ENCODE measurements around the gene PIK3R1.

Gene PIK3R1

DNA sequence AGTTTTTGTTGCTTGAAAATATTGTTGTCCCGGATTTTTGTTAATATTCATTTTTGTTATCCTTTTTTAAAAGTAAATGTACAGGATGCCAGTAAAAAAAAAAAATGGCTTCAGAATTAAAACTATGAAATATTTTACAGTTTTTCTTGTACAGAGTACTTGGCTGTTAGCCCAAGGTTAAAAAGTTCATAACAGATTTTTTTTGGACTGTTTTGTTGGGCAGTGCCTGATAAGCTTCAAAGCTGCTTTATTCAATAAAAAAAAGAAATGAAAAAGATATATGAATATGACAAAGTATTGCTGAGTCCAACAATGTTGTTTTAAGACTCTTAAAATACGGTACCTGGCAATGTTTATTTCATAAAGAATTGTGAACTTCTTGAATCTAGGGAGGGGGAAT lies 82.9 kb downstream of the PIK3R1 start:
- DNase-seq (ENCODE audit: low read depth), result no peak

DNA sequence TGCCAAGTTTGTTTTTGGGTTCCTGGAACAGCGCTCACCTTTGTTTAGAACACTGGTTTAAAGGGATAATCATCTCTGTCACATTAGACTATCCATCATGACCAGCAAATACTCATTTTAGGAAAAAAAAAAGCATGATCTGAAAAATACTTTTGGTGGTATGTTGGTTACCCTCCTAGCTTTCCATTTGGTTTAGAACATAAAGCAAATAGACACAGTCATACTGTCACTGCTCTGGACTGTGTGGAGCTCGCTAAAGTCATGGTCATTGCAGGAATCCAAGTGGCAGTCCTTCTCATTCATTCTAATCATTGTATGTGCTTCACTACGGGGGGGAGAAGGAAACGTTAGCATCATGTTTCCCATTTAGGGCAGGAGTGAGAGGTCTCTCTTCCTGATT lies 83.5 kb downstream of the PIK3R1 start:
- no peak for DNase-seq (ENCODE audit: low read depth)

DNA sequence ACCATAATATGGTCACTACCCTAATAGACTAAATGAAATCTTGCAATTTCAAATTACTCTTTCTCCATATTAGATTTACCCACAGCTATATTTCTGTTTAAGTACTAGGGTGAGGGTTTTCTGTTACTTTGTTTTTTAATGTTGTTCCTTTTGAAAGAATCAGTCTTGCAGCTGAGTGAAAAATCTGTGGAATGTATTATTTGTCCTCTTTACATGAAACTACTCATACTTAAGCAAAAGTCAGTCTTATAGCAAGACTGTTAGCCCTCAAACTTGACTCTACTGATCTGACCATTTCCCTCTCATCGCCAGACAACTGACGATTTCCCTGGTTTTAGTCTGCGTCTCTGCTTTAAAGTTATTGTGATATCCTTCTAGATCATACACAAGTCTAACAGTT lies 84.0 kb downstream of the PIK3R1 start:
- DNase-seq (ENCODE audit: low read depth), result no peak

DNA sequence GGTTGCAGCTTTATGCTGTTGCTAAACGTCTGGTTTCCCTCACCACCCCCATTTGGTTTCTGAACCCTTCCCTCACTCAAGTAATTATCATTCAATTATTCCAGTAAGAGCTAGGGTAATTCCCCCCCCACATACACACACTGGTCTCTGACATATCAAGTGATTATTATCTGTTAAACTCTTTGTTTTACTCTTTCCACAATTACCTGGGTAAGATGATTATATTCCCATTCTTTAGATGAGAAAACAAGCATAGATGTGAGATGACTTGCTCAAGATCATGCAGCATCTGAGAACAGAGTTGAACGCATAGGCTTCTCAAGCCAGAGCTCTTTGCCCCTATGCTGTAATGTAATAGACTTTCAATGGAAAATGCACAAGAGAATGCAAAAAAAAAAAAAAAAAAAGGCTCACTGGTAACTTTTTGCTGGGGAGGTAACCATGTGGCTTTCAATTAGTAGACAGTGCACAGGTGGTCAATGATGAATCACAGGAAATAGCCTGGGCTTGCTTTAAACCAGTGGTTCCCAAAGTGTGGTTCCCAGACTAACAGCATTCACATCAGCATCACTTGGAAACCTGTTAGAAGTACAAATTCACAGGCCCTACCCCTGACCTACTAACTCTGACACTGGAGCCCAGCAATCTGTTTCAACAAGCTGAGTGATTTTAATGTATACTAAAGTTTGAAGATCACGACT lies 87.6 kb downstream of the PIK3R1 start:
- no peak for DNase-seq (ENCODE audit: low read depth)

DNA sequence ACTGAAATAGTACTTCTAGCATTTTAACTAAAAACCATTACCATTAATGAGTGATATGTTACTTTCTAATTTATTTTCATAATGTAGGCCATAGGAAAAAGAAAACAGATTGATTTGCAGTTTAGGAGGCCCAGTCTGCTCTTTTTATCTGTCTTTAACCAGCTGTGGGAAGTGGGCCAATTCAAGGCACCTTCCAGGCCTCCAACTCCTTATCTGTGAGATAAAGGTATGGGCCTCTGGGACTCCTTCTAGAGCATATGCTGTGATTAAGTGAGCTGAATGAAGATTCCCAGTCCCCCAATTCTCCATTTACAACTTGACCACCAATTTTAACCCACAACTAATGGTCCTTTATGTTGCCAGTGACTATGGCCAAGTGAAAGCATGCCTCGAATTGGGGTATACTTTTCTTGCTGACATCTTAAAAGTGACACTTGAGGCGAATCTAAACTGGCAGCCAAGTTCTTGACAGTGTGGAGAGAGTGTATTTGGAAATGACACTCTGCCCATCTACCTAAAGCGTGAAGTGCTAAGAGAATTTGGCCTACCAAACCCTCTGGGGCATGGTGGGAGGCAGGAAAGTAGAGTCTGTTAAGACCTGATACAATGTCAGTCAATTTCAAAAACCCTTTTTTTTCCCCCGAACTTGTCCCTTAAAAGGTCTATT lies 88.3 kb downstream of the PIK3R1 start:
- no peak for DNase-seq (ENCODE audit: low read depth)

DNA sequence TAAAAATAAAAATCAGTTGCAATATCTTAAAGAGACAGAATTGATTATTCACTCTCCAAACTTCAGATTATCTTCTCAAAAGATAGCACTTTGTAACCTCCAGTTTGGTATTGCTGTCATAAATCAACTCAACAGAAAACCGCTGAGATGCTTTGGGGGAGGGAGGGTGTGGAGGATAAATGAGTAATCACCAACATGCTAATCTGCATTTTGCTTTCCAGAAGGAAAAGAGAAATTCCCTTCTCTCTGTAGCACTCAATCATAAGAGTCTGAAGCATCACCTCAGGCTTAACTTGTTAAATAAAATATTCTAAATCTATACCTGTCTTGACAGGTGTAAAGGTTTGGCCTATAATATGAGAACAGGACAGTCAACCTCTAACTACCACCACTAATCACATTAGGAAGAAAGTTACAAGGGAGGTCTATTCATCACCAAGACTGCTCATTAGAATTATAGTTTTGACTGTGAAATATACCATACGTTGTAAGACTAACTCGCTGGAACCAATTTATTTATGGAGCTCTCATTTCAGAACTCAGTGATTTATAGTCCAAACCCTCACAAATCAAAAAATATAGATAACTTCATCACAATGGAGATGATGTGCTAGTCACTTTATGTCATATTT lies 89.0 kb downstream of the PIK3R1 start:
- no peak for DNase-seq (ENCODE audit: low read depth)

DNA sequence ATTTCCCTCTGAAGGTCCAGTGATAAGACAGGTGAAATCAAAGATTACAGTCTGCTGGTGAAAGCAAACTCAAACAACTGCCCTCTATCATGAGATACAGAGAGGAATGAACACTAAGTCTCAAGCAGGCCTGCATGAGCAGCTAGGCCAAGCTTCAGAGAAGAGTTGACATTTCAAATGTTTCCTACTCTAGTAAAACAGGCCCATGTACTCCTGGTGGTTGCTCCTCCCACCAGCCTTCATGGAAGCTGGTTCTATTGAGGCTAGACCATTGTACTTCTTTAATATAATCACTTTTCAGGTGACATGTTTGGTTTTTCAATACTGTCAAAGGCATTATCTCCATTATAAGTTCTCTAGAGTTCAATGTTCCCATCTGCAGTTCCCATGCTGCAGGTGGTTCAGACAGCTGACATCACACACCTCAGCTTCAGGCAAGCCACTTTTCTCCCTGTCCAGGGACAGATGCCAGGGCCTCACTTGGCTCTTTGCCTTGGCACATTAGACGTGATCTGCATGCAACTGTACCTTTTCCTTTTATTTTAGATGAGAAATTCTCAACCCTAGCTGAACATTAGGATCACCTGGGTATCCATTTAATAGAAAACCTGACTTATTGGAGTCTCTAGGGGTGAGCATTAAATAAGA lies 89.8 kb downstream of the PIK3R1 start:
- no peak for DNase-seq (ENCODE audit: low read depth)

DNA sequence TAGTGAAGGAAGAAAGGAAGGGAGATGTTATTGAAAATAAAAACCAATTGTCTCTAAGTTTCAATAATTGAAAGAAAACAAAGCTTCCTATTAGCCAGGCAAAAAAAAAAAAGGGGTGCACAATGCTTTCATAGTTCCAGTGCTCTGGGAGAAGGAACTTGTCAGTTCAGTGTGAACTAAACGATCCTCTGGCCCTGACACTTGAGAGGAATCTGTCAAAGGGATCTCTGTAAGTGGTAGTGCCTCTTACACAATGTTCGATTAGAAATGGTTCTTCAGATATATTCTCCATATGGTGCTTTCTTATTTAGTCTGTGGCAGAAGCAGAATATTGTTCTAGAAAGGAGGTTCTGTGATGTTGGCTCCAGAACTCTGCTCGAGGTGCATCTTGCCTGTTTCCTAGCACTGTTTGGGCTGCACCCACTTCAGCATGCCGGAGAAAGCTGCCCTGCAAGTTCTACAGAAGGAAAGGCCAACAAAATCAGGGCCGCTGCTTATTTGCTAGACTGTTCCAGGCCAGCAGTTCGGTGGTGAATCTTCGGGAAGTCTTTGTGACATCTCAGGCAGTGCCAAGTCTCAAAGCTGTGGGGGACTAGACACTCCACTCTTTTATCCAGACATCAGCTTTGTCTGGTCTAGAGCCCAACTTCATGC lies 90.9 kb downstream of the PIK3R1 start:
- DNase-seq (ENCODE audit: low read depth), result no peak

DNA sequence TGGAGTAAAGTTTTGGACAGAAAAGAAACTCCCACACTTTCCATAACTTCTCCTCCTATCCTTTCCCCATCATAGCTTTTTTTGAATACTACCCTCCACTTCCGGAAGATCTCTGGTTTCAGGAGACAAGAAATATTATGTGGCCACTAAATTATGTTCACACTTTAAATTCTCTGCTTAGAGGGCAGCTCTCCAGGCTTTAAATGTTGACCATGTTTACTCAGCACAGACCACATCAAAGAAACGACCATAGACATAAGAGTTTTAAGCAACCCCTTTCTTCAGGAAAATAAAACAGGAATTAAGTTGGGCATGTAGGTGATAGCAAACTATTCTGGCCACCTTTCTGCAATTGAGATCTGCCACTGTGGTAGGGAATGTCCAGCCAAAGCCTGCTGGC lies 97.8 kb downstream of the PIK3R1 start:
- DNase-seq (ENCODE audit: low read depth), result no peak

DNA sequence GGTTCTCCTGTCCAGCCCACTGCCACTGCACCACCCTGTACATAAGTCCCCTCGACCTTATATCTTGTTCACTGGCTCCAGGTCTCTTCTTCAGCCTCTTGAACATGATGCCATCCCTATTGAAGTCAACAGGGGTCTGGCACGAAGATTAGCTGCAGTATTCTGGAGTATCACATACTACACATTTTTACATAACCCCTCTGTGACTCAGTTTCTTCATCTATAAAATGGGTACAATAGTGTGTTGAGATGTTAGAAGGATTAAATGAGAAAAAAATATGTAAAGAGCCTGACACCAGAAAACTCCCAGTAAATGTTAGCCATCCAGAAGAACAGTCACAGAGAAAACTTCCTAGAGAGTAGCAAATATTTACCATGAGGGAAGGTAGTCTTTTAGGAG lies 98.9 kb downstream of the PIK3R1 start:
- DNase-seq (ENCODE audit: low read depth), result no peak

DNA sequence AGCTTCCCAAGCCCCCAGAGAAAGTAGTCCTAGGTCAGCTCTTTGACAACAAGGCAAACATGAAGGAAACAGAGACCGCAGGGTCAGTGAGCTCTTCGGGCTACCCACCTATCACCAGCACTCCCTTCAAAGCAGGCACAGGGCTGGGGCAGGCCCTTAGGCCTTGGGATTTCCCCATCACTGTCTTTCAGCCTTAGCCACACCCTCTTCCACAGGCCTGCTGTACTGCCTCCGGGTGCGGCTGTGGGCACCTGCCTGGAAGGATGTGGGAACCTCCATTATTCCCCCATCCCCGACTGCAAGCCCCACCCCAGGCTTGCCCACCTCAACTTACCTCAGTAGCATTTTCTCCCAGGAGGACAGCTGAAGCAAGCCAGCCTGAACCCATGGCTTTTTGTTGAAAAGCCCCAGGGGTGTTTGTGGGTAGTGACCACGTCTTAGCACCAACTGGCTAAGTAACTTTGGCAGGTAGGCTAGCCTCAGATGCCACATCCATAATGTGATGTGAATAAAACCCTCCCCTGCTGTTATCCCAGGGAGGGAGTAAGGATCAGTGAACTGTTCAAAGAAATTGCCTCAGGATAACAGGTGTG lies 100.2 kb downstream of the PIK3R1 start:
- DNase-seq (ENCODE audit: low read depth), result no peak

DNA sequence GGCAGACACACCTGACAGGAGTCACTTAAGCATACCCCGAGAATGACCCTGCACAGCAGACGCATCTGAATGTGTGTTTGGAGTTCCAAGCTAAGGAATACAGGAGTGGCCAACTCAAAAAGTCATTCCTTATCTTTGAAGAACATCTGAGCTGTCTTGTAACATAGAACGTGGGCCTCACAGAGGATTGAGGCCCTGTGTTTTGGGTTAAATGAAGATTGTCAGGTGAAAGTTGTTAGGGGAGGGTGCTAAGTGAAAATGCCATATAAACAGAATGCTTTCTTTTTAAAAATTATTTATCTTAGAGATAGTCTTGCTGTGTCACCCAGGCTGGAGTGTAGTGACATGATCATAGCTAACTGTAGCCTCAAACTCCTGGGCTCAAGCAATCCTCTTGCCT lies 100.9 kb downstream of the PIK3R1 start:
- DNase-seq (ENCODE audit: low read depth), result no peak

DNA sequence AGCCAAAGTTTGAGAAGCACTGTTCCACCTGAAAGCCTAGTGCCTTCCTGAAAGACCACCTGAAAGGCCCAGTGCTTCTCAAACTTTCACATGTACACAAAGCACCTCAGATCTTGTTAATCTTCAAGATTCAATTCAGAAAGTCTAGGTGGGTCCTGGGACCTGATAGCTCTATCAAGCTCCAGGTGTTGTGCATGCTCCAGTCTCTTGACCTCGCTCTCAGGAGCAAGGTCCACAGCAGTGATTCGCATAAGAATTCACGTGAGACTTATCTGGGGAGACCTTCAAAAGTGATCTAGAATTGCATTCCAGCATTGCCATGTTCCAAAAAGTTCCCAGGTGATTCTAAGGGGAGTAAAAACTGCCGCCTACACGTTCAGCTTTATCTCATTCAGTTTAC lies 102.1 kb downstream of the PIK3R1 start:
- DNase-seq (ENCODE audit: low read depth), result no peak

DNA sequence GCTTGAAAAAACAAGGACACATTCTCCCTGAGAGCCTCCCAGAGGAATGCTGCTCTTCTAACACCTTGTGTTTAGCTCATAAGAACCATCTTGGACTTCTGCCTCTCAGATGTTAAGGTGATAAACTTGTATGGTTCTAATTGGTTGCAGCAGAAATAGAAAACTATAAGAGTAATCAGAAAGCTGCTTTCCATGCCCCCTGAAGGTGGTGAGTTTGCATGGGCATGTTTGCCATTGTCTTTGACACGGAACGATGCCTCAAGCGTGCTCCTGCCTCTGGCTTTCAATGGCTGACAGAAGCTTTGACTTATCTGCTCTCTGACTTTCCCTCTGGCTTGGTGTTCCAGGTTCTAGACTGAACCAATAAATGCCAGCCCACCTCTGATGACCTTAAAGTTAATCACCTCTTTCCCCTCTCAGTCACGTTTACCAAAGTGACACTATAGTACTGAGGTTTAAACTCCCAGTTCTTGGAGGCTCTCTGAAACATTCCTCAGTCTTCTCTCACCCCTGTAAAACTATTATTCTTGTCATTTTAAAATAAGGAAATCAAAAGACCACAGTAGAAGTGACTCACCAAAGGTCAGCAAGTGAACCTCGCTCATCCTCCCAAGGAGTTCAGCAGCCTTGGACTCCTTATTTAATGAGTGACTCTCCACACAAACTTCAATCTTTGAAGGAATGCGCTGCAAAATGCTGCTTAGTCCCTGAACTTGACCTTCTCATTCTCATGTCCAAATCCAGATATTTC lies 103.6 kb downstream of the PIK3R1 start:
- DNase-seq (ENCODE audit: low read depth), result no peak

DNA sequence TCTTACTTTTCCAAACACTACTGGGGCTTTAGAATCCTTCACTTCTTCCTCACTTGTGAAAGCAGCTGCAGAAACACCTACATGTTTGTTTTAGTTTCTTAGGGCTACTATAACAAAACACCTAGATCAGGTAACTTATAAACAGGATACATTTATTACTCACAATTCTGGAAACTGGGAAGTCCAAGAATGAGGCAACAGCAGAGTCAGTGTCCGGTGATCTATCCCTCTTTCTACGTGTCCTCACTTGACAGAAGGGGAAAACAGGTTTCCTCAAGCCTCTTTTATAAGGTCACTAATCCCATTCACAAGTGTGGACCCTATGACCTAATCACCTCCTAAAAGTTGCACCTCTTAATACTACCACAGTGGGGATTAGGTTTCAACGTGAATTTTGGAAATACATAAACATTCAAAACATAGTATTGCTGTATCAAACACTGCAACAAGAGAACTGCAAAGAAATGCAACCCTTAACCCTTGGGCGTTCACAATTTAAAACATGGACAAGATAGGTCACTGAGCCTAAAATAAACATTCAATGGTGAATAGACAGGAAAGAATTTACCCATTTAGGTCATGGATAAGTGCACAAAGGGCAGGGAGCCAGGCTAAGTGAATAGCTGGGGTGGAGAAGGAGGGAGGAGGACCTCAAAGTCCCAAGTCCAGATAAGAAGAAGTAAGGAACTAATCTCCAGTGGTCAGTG lies 104.3 kb downstream of the PIK3R1 start:
- DNase-seq (ENCODE audit: low read depth), result no peak

DNA sequence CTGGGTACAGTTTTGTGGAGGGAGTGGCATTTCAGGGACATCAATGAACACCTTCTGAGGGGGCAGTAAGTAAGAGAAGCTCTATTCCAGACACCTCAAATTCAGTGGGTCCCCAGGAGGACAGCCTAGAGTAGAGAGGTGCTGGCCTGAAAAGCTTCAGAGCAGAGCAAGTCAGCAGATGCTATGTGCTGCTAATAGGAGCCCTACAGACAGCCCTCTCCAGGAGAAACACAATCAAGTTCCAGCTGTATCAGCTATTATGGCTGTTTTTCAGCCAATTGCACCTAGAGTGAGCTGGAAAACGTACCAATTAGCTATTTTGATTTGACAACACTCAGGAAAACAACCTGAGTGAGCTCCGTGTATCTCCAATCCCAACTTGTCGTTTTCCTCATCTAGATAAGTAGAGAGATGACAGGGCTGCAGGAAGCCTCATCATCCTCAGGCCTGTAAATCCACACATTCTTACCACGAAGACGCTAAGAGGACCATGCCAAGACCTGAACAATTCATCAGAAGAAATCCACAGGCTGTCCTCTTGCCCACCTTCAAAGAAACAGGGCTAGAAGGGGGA lies 104.9 kb downstream of the PIK3R1 start:
- no peak for DNase-seq (ENCODE audit: low read depth)

DNA sequence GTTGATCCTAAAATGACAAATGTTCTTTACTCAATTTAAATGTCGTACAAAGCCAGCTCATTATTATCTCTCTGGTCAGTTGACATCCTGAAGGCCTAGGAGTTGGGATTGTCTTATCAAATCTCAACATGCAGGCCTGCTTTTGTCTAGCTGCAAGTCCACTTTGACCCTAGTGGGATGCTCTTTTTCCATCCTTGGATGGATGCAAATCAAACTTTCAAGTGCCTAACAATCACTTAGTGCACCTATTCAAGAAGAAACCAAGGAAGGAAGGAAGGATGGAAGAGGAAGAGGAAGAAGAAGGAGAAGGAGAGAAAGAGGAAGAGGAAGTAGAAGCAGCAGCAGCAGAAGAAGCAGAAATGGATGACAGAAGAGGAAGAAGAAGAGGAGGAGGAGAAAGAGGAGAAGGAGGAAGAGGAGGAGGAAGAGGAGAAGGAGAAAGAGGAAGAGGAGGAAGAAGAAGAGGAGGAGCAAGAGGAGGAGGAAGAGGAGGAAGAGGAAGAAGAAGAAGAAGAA lies 109.6 kb downstream of the PIK3R1 start:
- no peak for DNase-seq (ENCODE audit: low read depth)

DNA sequence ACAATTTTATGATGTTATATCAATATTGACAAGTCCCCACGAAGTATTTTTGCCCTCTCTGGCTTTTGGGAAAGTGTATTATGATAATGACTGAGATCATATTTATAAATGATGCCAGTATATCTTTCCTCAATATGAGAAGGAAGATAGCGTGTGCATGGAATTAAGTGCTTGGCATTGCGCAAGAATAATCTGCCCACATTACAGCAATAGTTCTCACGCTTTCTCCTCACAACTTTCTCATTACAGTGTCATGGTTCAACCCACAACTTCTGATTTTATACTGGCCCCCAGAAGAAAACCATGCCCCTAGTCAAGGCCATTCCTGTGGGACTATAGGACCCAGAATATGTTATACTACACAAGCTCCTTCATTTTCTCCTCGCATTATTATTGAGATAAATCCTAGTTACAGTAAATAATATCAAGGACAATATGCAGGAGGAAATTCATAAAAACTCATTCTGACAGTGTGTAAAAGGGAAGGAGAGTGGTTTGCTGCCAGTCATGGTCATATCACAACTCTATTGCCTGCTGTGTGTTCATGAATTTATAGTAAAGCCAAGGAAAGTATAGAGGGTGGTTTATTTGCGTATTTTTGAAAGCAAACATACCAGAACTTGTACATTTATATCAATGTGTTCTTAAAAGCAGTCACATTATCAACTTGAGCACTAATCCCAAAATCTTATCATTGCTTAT lies 114.1 kb downstream of the PIK3R1 start:
- no peak for DNase-seq (ENCODE audit: low read depth)

DNA sequence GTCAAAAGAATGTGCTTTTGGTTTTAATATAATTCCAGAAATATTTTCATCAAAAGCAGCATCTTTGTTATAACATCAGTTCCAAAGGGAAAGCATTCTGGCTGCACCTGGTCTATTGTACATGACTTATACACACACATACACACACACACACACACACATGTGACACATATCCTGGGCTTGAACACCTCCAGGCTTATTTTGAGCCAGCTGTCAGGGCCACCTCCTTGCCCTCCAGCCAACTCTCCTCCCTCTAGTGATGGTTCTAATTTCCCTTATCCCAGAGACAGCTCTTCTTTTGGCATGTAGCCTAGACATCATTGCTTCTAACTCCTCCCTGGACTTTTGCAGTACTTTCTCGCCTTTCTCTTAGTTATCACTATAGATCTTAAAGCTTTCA lies 115.0 kb downstream of the PIK3R1 start:
- DNase-seq (ENCODE audit: low read depth), result no peak

All from fibroblast of the conjunctiva (primary cell).